ENCODE measurements around the gene MRPL17. TPM values are rescaled to one million over a fixed set of nuclear protein-coding genes. Genes with fewer than 3 reads are reported as not detected.
A peak's percentile ranks its signal among the peaks of the same experiment; 100 is the strongest.
"Not testable (repeated sequence)": the region's sequence is repeated elsewhere in the genome, so short reads cannot be mapped to it uniquely, and the experiment has no call there.

The MRPL17 gene
- total RNA-seq, 1 donor from 2014 or later = 46.5 TPM

DNA sequence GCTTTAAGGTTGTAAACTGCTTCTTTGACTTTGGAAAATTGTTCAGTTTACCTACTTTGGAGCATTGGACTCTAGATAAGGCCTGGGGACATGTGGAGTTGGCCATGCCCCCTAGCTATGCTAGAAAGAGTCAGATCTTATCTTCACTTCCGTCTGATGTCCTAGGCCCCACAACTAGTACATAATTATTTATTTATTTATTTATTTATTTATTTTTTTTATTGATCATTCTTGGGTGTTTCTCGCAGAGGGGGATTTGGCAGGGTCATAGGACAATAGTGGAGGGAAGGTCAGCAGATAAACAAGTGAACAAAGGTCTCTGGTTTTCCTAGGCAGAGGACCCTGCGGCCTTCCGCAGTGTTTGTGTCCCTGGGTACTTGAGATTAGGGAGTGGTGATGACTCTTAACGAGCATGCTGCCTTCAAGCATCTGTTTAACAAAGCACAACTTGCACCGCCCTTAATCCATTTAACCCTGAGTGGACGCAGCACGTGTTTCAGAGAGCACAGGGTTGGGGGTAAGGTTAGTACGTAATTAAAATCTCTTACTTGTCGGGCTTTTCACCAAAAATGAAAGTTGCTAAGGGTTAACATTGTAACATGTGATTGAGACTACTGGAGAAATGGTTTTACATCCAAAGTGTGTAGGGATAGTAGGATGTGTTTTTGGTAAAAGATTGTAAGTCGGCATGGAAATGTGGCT, 7.4 kb upstream of the MRPL17 start:
- DNase-seq; intact Hi-C loops (cut with DNase I); ATAC-seq (ENCODE audit: poor library complexity): not testable (repeated sequence)

DNA sequence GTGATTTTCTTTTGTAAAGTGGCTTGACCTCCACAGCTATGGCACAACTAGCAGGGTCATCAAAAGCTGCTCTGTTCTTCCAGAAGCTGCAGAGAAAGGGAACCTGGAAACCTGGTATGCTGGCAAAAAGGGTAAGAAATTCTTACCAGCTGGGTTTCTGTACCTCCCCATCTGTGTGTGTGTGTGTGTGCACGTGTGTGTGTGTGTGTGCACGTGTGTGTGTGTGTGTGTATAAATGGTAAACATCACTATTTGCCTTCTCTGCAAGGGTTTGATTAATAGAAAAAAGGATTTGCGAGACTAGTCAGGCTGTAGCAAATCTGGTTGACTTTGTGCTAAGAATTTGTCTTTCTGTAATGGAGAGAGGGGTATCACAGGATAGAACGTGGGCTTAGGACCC, 4.7 kb upstream of the MRPL17 start:
- intact Hi-C loops (cut with DNase I) = no loop called here
- DNase-seq (no peak), ATAC-seq (ENCODE audit: poor library complexity) (no peak)

DNA sequence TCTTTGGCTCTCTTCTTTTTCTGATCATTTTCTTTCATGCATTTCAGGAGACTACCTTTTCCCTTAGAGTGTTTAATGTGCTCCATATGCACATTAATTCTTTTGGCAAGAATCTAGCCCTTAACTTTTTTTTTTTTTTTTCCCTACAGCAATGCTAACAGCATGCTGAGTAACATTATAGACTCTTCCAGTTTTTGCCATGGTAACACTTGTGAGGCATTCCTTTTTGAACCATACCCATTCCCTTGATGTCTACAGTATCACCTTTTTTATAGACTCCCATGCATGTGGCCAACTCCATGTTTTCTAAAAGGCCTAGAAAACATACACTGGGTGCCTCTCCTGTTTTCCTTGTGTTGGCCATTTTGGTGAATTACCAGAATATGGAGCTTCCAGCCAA, 2.9 kb upstream of the MRPL17 start:
- intact Hi-C loops (cut with DNase I) = no loop called here
- no peak for DNase-seq
- no peak for ATAC-seq (ENCODE audit: poor library complexity)

DNA sequence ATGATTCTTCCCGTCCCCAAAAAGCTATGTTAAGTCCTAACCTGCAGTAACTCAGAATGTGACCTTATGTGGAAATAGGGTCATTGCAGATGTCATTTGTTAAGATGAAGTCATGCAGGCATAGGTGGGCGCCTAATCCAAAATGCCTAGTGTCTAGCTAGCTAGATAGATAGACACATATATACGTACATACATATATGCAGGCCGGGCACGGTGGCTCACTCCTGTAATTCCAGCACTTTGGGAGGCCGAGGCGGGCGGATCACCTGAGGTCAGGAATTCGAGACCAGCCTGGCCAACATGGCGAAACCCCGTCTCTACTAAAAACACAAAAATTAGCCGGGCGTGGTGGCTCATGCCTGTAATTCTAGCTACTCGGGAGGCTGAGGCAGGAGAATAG, 928 bp upstream of the MRPL17 start:
- not testable (repeated sequence) for ATAC-seq (ENCODE audit: poor library complexity)
- intact Hi-C loops (cut with DNase I) = loop anchor here (5.0 kb wide), 2 partner anchors 82 to 152 kb away; partner anchors contain the start of genes ILK and RRP8
- peak; percentile 47 for DNase-seq

DNA sequence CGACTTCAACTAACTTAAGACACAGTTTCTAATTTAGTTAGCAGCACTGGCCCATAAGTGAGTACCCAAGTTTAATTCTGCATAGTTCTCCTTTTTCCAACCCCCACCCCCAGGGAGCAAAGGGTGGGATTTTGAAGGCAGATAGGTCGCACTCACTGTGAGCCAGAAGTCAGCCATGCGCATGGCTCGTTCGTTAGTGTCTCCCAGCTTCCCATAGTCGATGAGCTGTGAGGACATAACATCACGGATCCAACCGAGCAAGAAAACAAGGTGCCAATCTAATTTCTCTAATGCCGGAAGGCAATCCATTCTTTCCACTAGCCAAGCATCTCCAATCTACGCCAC, 577 bp downstream of the MRPL17 start:
- ATAC-seq (ENCODE audit: poor library complexity) (peak; percentile 3), DNase-seq (no peak)
- intact Hi-C loops (cut with DNase I) = loop anchor here (5.0 kb wide), 2 partner anchors 80 to 150 kb away; partner anchors contain the start of genes ILK and RRP8

DNA sequence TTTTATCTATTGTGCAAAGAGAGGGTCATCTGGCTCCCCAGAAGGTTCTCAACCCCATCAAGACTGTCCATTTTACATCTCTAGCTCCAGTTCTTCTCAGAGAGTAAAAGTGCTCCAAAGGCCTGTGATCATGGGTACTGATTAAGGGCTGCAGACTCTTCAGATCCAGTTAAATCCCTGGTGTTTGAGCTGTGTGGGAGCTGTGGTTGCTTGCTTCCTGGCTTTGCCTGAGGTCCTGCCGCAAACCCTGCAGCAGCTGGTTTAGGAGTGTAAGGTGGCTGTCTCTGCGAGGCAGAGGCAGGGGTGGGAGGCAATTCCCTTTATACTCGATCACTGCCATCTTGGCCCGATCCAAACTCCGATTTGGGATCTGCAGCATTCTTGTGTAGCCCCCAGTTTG, 1.2 kb downstream of the MRPL17 start:
- DNase-seq = no peak
- ATAC-seq (ENCODE audit: poor library complexity) = no peak
- intact Hi-C loops (cut with DNase I) = loop anchor here (5.0 kb wide), 2 partner anchors 80 to 150 kb away; partner anchors contain the start of genes ILK and RRP8

DNA sequence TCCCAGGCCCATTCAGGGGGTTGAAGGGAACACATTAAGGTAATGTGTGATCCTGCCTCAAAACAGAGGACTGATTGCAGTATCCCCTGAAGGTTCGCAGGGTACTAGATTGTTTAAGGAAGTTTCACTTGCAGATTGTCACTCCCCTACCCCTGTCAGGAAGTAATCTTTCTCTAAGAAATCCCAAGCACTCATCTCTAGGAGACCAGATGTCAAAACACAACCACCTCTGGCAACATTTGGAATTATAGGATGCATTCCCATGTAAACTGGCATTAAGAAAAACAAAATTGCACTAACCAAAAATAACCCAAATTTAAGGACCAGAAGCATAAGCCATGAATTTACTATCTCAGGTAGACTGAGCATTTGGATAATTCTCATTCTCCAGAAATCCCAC, 1.6 kb downstream of the MRPL17 start:
- ATAC-seq (ENCODE audit: poor library complexity) (no peak), DNase-seq (no peak)
- intact Hi-C loops (cut with DNase I) = loop anchor here (5.0 kb wide), 2 partner anchors 79 to 149 kb away; partner anchors contain the start of genes ILK and RRP8

DNA sequence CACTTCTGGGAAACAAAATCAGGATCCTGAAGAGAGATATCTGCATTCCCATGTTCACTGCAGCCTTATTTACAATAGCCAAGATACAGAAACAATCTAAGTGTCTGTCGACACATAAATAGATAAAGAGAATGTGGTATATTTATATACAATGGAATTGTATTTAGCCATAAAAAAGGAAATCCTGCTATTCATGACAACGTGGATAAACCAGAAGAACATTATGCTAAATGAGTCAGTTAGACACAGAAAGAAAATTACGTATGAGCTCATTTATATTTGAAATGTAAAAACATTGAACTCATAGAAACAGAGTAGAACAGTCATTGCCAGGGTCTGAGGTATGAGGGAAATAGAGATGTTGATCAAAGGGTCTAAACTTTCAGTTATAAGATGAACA, 6.1 kb downstream of the MRPL17 start:
- no peak for ATAC-seq (ENCODE audit: poor library complexity)
- no peak for DNase-seq
- intact Hi-C loops (cut with DNase I) = no loop called here

DNA sequence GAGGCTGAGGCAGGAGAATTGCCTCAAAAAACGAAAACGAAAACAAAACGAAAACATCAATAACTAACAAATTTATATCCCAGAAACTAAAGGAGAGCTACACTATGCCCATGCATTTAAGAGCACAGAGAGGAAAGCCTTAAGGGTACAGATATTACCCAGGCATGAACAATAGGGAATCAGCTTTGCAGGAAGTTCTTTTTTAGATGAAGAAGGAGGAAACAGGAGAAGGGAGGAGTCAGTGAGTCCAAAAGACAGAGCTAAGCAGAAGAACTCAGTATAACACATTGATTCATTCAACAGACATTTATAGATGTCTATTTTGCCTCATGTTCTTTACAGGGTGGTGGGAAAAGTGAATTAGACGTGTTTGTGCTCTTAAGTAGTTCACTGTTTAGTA, 8.3 kb downstream of the MRPL17 start:
- ATAC-seq (ENCODE audit: poor library complexity) = no peak
- DNase-seq = no peak
- intact Hi-C loops (cut with DNase I) = no loop called here

DNA sequence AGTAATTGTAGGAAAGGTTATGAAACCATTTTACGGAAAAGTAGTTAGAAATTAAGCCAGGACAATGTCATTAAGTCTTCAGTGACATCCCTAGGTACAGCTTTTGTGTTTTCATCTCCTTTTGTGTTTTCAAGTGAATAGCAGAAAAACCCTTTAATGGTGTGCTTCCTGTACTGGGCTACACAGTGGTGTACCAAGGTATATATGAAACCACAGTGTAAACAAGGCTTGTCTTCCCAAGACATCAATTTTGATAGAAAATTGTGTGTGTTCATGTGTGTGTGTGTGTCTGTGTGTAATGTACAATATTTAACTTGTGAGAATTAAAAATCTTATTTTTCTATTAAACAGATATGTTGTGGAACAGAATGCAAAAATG, 8.9 kb downstream of the MRPL17 start:
- intact Hi-C loops (cut with DNase I) = no loop called here
- ATAC-seq (ENCODE audit: poor library complexity) = no peak

DNA sequence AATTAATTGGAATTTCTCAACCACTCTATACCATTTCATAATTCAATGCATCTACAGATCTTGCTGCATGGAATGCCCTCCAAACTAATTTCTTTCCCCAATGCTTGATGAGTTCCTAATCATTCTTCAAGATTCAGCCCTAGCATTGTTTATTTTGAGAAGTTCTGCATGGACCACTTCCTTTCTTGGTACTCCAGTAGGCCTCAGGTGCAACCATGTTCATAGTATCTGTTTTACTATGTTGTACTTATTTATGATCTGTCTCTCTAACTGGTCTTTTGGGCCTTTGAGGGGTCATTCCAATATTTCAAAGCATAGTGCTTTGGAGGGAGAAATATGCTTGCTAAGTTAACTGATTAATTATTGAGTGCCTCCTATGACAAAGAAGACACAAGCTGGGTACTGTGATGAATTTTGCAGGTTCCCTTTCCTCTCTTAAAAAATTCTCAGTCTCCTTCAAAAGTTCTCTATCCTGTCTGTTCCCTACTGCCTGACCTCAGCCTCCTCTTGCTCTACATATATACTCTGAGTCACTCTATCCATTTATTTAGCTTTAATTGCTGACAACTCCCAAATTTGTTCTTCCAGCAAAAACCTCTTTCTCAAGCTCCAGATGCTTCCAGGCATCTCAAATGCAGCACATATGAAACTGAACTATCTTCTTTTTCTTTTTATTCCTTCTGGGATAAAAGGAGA, 9.5 kb downstream of the MRPL17 start:
- DNase-seq (no peak), ATAC-seq (ENCODE audit: poor library complexity) (no peak)
- intact Hi-C loops (cut with DNase I) = no loop called here

More for the DNA sequence above, 8.9 kb downstream of the MRPL17 start:
- DNase-seq = no peak

DNA sequence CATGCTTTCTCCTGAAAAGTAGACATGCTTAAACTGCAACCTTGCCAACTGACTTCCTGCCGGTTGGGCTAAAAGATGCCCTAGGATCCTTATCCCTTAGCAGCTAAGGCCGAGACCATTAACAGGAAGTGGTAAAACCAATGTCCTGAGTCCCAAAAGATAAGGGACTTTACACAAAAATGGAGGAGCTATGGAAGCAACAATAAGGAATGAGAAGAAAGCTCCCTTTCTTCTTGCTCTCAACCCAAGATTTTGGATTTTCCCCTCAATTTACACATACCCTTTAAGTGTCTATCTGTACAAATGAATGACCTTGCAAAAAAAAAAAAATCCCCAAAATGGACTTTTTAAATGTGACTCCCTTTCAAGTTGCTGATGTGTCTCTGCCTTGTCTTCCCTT, 11.1 kb downstream of the MRPL17 start:
- no peak for ATAC-seq (ENCODE audit: poor library complexity)
- intact Hi-C loops (cut with DNase I) = no loop called here
- DNase-seq = no peak

DNA sequence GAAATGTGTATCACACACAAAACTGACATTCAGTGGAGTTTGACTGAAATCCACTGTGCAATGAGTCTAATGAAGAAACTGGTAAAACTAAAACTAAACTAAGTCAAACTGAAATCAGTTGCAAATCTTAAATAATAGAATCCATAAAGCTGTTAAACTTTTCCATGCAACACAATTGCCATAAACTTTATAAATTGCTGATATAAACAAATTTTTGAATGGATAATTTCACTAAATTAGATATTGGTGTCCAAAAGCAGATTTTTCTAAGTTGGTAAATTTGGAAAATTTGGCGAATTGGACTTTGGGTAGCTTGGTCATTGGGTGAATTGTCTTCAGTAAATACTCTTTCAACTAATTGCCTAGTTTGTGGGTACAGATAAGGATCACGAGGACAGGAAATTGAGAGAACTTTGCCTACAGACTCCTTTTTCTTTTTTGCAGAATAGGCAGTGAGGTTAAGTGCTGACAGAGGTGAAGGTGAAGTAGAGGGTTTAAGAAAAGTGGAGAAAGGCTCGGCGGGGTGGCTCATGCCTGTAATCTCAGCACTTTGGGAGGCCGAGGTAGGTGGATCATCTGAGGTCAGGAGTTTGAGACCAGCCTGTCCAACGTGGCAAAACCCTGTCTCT, 12.8 kb downstream of the MRPL17 start:
- DNase-seq = no peak
- no peak for ATAC-seq (ENCODE audit: poor library complexity)
- intact Hi-C loops (cut with DNase I) = no loop called here

DNA sequence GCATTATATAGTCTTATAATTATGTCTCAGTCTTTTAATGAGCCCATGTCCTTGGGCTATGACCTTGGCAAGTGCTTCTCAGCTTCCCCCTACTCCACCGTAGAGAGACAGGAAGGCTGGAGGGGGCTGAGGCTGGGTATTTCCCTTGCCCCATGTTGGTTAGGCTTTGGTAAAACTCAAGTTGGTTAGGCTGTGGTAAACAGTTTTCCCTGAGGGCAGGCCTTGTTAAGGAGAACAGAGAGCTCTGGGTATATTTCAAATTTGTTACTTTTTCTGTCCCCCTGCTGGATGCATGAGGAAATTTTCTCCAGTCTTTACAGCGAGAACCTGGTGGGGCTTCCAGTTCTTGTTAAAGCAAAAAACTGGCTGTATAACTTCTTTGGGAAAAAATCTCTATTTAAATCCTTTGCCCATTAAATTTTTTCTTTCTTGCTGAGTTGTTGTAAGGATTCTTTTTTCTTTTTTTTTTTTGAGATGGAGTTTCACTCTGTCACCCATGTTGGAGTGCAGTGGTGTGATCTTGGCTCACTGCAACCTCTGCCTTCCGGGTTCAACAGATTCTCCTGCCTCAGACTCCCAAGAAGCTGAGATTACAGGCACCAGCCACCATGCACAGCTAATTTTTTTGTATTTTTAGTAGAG, 15.3 kb downstream of the MRPL17 start:
- peak; percentile 71 for ATAC-seq (ENCODE audit: poor library complexity)
- intact Hi-C loops (cut with DNase I) = no loop called here
- no peak for DNase-seq

DNA sequence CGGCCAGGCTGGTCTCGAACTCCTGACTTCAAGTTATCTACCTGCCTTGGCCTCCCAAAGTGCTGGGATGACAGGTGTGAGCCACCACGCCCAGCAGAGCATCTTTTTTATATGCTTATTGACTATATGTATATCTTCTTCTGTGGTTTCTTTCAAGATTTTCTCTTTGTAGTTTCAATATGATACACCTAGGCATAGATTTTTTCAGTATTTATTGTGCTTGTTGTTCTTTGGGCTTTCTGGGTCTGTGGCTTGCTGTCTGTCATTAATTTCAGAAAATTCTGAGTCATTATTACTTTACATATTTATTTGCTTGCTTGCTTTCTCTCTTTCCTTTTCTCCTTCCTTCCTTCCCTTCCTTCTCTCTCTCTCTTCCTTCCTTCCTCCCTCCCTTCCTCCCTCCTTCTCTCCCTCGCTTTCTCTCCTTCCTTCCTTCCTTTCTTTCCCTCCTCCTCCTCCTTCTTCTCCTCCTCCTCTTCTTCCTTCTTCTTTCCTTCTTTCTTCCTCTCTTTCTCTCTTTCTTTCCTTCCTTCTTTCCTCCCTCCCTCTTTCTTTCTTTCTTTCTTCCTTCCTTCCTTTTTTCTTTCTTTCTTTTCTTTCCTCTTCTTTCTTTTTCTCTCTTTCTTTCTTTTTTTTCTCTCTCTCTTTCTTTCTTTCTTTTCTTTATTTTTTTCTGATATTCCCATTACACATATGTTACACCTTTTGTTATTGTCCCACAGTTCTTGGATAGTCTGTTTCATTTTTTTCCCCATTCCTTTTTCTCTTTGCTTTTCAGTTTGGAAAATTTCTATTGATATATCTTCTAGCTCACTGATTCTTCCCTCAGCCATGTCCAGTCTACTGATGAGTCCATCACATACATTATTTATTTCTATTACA, 16.6 kb downstream of the MRPL17 start:
- DNase-seq (no peak), ATAC-seq (ENCODE audit: poor library complexity) (no peak)
- intact Hi-C loops (cut with DNase I) = no loop called here

DNA sequence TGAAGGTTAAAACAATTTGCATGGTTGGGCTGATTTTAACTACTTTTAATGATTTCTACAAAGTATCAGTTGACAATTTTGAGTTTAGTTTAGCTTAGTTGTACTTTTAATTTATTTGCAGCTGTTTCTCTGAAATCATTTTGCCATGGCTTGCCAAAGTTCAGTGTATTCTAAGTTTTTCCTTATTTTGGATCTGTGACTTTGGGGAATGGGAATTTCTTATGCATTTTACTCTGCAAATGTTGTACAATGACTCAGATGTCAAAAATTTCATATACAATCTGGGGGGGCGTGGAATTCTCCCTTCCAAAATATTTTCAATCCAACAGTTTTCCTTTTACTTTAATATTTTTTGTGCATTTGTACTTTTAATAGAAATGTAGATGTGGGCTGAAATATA, 18.6 kb downstream of the MRPL17 start:
- ATAC-seq (ENCODE audit: poor library complexity) = no peak
- DNase-seq = no peak
- intact Hi-C loops (cut with DNase I) = no loop called here

DNA sequence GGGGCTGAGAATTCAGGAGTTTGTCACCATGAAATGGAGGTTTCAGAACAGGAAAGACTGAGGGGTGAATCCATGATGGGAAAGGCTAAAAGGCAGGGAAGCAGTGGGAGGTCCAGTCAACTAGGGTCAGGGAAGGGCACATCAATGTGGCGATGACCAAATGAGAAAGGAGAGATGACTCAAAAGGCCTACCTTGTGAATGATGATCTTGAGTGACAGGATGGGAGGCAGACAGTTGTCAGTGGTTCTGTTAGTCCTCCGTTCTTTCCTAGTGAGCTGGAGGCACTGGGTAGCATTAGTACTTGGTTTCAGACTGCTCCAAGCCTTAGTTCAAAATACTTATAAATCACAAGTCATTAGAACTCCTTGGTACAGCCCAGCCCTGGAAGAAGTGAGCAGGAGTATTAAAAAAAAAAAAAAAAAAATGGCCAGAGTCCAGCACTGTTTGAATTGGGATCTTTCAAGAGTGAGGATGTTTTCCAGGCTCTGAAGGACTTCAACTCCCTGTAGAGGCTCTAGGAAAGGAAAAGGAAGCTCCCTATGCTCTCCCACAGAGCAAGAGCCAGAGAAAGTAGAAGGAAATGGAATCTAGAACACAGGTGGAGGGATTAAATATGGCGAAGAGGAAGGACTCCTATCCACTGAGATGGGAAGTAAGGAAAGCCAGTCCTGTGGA, 19.2 kb downstream of the MRPL17 start:
- ATAC-seq (ENCODE audit: poor library complexity) (peak; percentile 43), DNase-seq (no peak)
- intact Hi-C loops (cut with DNase I) = no loop called here

DNA sequence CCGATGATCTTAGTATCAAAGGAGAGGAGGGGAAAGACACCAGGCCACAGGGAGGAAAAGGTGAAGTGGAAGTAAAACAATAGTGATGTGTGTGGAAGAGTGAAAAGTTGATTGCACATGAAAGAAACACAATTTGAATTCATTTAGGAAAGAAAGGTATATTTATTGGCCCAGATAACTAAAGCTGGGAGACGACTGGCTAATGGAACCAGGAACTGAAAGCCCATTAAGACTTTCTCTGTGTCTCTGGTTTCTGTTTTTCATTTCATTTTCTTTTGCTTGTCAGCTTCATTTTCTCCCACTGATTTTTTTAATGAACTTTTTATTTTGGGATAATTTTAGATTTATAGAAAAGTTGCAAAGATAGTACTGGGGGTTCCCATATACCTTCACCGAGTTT, 22.4 kb downstream of the MRPL17 start:
- ATAC-seq (ENCODE audit: poor library complexity) (no peak), DNase-seq (no peak)
- intact Hi-C loops (cut with DNase I) = no loop called here
